ENCODE results near the gene TGFB2.

DNA sequence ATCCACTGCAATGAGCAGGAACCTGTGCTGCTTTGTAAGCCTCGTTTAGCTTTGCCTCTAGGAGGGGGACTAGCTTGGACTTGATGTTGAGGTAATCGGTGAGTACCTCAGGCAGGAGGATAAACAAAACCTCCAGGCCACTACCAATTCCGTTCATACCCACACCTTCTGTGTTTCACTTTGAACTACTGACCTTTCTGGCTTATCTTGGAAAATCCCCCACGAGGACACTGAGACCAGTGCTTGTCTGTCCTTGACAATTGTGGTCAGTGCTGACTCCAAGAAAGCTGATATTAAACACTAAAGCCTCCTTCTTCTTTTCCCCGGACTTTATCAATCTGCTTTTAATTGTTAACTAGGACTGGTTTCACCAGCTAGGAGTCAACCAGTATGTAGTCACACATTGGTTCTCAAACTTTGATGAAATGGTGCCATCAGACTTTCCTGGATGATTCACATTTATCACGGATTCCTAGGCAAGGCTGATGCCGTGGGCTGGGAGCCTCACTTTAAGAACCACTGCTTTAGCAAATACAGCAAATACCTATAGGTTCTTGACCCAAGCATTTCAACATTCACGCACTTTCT is 52.7 kb downstream of the TGFB2 start:
- TF ChIP-seq, protein P1, sequence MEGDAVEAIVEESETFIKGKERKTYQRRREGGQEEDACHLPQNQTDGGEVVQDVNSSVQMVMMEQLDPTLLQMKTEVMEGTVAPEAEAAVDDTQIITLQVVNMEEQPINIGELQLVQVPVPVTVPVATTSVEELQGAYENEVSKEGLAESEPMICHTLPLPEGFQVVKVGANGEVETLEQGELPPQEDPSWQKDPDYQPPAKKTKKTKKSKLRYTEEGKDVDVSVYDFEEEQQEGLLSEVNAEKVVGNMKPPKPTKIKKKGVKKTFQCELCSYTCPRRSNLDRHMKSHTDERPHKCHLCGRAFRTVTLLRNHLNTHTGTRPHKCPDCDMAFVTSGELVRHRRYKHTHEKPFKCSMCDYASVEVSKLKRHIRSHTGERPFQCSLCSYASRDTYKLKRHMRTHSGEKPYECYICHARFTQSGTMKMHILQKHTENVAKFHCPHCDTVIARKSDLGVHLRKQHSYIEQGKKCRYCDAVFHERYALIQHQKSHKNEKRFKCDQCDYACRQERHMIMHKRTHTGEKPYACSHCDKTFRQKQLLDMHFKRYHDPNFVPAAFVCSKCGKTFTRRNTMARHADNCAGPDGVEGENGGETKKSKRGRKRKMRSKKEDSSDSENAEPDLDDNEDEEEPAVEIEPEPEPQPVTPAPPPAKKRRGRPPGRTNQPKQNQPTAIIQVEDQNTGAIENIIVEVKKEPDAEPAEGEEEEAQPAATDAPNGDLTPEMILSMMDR (IDR thresholded peaks at IDR 0.05) = no peak
- TF ChIP-seq FOXJ3 (CRISPR knock-in tag; IDR thresholded peaks at IDR 0.05; ENCODE audit: borderline replicate concordance) (no peak), ZNF121 (CRISPR knock-in tag; IDR thresholded peaks at IDR 0.05) (no peak), FOXP1 (CRISPR knock-in tag; IDR thresholded peaks at IDR 0.05; ENCODE audit: borderline replicate concordance) (no peak), PRRX2 (CRISPR knock-in tag; IDR thresholded peaks at IDR 0.05) (no peak), JUN (CRISPR knock-in tag; IDR thresholded peaks at IDR 0.05) (no peak), ETV6 (CRISPR knock-in tag; IDR thresholded peaks at IDR 0.05) (no peak), ZNF232 (CRISPR knock-in tag; IDR thresholded peaks at IDR 0.05) (no peak)
- TF ChIP-seq, protein P2, sequence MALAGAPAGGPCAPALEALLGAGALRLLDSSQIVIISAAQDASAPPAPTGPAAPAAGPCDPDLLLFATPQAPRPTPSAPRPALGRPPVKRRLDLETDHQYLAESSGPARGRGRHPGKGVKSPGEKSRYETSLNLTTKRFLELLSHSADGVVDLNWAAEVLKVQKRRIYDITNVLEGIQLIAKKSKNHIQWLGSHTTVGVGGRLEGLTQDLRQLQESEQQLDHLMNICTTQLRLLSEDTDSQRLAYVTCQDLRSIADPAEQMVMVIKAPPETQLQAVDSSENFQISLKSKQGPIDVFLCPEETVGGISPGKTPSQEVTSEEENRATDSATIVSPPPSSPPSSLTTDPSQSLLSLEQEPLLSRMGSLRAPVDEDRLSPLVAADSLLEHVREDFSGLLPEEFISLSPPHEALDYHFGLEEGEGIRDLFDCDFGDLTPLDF (CRISPR knock-in tag; IDR thresholded peaks at IDR 0.05) = no peak

All from WTC11 (cell line).